A549 treated with AZD9567 at 1 μM for 4 hours (cell line): ENCODE results near the gene CFHR5. TPM values are rescaled to one million over a fixed set of nuclear protein-coding genes. Genes with fewer than 3 reads are reported as not detected.

Experiments used
- total RNA-seq: library from RNA; stranded (reverse); fragments of 200-300 nt; extraction: Qiagen RNA extraction; gene quantifications from 5 replicates; pipeline ENCODE4 v1.2.3, GENCODE V29; 2022; ENCODE audit not compliant: insufficient read depth

CFHR5 gene
- total RNA-seq = not detected in 5 replicates

GRCh38 chr1:196977278-196977677 is at the start of gene CFHR5:
TSS of gene CFHR5 (plus strand) at chr1:196977556. CDS start at chr1:196977665, 109 bp downstream.

DNA sequence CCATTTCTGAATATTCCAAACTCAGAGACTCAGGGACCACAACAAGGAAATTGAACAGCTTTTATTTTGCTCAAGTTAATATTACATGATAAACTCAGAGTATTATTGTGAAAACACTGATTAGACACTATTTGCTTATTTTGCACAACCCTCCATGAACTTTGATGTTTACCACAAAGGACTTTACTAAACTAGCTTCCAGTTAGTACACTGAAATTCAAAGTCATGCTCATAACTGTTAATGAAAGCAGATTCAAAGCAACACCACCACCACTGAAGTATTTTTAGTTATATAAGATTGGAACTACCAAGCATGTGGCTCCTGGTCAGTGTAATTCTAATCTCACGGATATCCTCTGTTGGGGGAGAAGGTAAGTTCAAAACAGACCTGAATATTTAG is 33.8 kb upstream of the CFHR5 start, which contains the start of gene CFHR2:
TSS of gene CFHR2 (plus strand) at position 171 of the 400 bp plus-strand sequence. CDS start at position 314, 143 bp downstream.

Other genes with a start within 250 kb of the CFHR5 start
- 0.13 to 0.21 TPM (median 0.16 TPM) in 3 of 5 replicates, not detected in the others for gene CFHR3, start 202.7 kb upstream of the CFHR5 start, total RNA-seq
- gene CFHR1, start 157.8 kb upstream of the CFHR5 start, total RNA-seq = 0.10 to 0.23 TPM in 2 of 5 replicates, not detected in the others
- not detected in 5 replicates for gene CFHR4, start 89.5 kb upstream of the CFHR5 start, total RNA-seq
- not detected in 5 replicates for gene CFHR2, start 33.8 kb upstream of the CFHR5 start, total RNA-seq
- 0.05 to 0.13 TPM (median 0.08 TPM) in 4 of 5 replicates, not detected in the other for gene F13B, start 89.7 kb downstream of the CFHR5 start, total RNA-seq
- gene ASPM, start 169.1 kb downstream of the CFHR5 start, total RNA-seq = 19.8 to 25.4 TPM (median 23.6 TPM) in 5 replicates
- gene ZBTB41, start 223.7 kb downstream of the CFHR5 start, total RNA-seq = 2.1 to 5.2 TPM (median 3.5 TPM) in 5 replicates